Kidney (tissue), 14 donors: ENCODE data around the gene SNAP29. TPM values are rescaled to one million over a fixed set of nuclear protein-coding genes. Genes with fewer than 3 reads are reported as not detected.

Source experiments
- DNase-seq, 5 donors: peaks; one replicate each; pipeline ENCODE4 v3.0.0-alpha.2; 2013 to 2020
- FAIRE-seq: peaks from 2 replicates; lab custom pipeline; 2012; peaks lifted over from hg19 to GRCh38; lab: Jason Lieb, UNC
- H3K27ac ChIP-seq, 2 donors: one replicate each; pipeline ENCODE4 v1.7.0; 2013; ENCODE audit warnings: low read depth in 2 of 2, low read length in 2 of 2, inconsistent platforms in 1 of 2
- H3K27me3 ChIP-seq: one replicate; pipeline ENCODE4 v1.7.1; 2013; ENCODE audit warnings: low read length, inconsistent platforms; ENCODE audit not compliant: control insufficient read depth, insufficient read depth
- H3K36me3 ChIP-seq, 3 donors: one replicate each; pipeline versions ENCODE4 v1.7.0 to v1.7.1; 2013; ENCODE audit warnings: low read length in 3 of 3, control low read depth in 1 of 3, inconsistent platforms in 1 of 3; ENCODE audit not compliant: insufficient read depth in 3 of 3, control insufficient read depth in 2 of 3
- H3K4me1 ChIP-seq, 3 donors: one replicate each; pipeline versions ENCODE4 v1.7.0 to v1.7.1; 2013; ENCODE audit warnings: low read length in 3 of 3, inconsistent platforms in 1 of 3, low read depth in 1 of 3; ENCODE audit not compliant: control insufficient read depth in 2 of 3, insufficient read depth in 2 of 3
- H3K4me3 ChIP-seq, 3 donors: one replicate each; pipeline versions ENCODE4 v1.7.0 to v1.8.1; 2013; ENCODE audit warnings: low read length in 3 of 3, control low read depth in 1 of 3, inconsistent platforms in 1 of 3
- H3K9ac ChIP-seq, 3 donors: one replicate each; pipeline versions ENCODE4 v1.7.0 to v1.7.1; 2013; ENCODE audit warnings: low read length in 3 of 3, control low read depth in 1 of 3, inconsistent platforms in 1 of 3
- H3K9me3 ChIP-seq, 3 donors: one replicate each; pipeline versions ENCODE4 v1.7.0 to v1.7.1; 2013; ENCODE audit warnings: low read length in 3 of 3, control low read depth in 1 of 3, inconsistent platforms in 1 of 3; ENCODE audit not compliant: control insufficient read depth in 2 of 3, insufficient read depth in 1 of 3
- CTCF ChIP-seq: IDR thresholded peaks from 3 replicates; pipeline ENCODE4 v1.5.1; 2012; ENCODE audit warnings: mild to moderate bottlenecking, moderate library complexity, borderline replicate concordance; ENCODE audit not compliant: insufficient read depth; ENCODE audit errors: extremely low read depth
- intact Hi-C: fragments of 100-400 bp; cut with DNase I; formaldehyde crosslinking; loops from one replicate; pipeline ENCODE4 v1.11.1; 2022
- polyA plus RNA-seq: library from polyadenylated mRNA; stranded (reverse); fragments of 350-450 nt; fragmentation: Illumina TruSeq; extraction: RNeasy Lipid Tissue Mini Kit (QIAGEN cat#74804); gene quantifications from one replicate; pipeline ENCODE4 v1.2.3, GENCODE V29; 2014; ENCODE audit warnings: low read depth, low replicate concordance; ENCODE audit not compliant: insufficient read depth
- total RNA-seq: library from RNA; stranded (reverse); fragmentation: NEBNext Ultra II Directional; extraction: Animal tissue kit (Norgen Biotek cat#: 25700); gene quantifications from one replicate; pipeline ENCODE4 v1.2.1, GENCODE V29; 2021
- donor health status: control.
- donor health status: control.
- donor health status: control.
- donor health status: control.
- donor health status: control.
- donor health status: DM: yes; HTN: yes; CAD: no.
- donor health status: Normal renal cell carcinoma (clear cell type).

The SNAP29 gene
- total and polyA plus RNA-seq, 2 donors from 2014 or later, result 25.4 to 26.8 TPM

- H3K27me3 ChIP-seq, result no peaks in the 10 kb centered on the region
- intact Hi-C loops, result no loop called here
- H3K4me1 ChIP-seq, result peaks cover 0 to 16% (median 0%) of the 10 kb centered on the region in 3 donors
- FAIRE-seq, result no peak
- TF ChIP-seq CTCF, result no peak
- no peak overlapping the region for H3K9ac ChIP-seq
- peak overlapping the region in 2 of 3 donors; percentile 59 to 96 for H3K4me3 ChIP-seq
- H3K27ac ChIP-seq, result no peak overlapping the region
- no peaks in the 10 kb centered on the region for H3K9me3 ChIP-seq
- DNase-seq, result no peak
- no peaks in the 10 kb centered on the region for H3K36me3 ChIP-seq
Measured at GRCh38 chr22:20920881-20921203, 62.0 kb downstream of the SNAP29 start.

GRCh38 chr22:20922141-20922751 lies 63.4 kb downstream of the SNAP29 start:
- Histone ChIP-seq H3K27ac (no peak overlapping the region), H3K9ac (no peak overlapping the region), H3K9me3 (no peaks in the 10 kb centered on the region), H3K4me3 (no peak overlapping the region), H3K4me1 (peaks cover 0 to 13% (median 0%) of the 10 kb centered on the region in 3 donors), H3K36me3 (no peaks in the 10 kb centered on the region), H3K27me3 (no peaks in the 10 kb centered on the region)
- intact Hi-C loops, result no loop called here
- no peak for TF ChIP-seq CTCF
- DNase-seq (no peak), FAIRE-seq (no peak)

GRCh38 chr22:20926243-20926642 lies 67.4 kb downstream of the SNAP29 start:
- H3K4me1 ChIP-seq, result peaks cover 0 to 4% (median 0%) of the 10 kb centered on the region in 3 donors
- H3K27me3 ChIP-seq, result no peaks in the 10 kb centered on the region
- intact Hi-C loops, result no loop called here
- FAIRE-seq, result no peak
- H3K9me3 ChIP-seq, result no peaks in the 10 kb centered on the region
- no peak overlapping the region for H3K27ac ChIP-seq
- no peaks in the 10 kb centered on the region for H3K36me3 ChIP-seq
- H3K4me3 ChIP-seq, result no peak overlapping the region
- H3K9ac ChIP-seq, result no peak overlapping the region
- DNase-seq, result no peak
- no peak for TF ChIP-seq CTCF
